ENCODE results near the gene RRP1. TPM values are rescaled to one million over a fixed set of nuclear protein-coding genes. Genes with fewer than 3 reads are reported as not detected.

The RRP1 gene
- total RNA-seq, 1 experiment from 2014 or later: 53.9 TPM

DNA sequence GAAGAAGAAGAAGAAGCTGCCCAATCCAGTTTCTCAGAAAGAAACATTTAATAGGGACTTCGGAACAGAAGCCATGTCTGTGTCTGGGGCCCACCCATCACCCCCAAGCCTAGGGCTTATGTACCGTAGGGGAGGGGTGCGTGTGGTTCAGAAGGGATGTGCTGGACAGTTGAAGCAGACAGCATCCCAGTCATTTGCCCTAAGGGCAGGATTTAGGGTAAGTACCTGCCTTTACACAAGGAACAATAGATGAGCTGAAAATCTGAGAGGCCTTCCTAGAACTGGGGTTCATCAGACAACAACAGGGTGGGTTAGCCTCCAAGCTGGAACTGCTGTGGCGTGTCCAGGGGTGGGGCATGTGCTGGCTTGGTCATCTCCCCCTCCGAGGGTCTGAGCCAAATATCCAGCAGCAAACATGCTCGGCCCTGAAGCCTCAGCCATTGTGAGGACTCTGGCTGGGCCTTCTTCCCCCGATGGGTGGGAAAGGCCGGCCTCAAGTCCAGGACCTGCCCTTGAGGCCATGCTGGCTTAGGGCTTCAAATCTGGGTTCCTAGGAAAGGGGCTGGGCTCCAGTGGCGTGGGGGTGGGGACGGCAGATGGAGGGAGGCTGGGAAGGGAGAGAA lies 25.4 kb upstream of the RRP1 start:
- no peak overlapping the region for H3K9ac ChIP-seq (ENCODE audit: low read length)
- RAD21 ChIA-PET (ENCODE audit: low non-redundant PET in 1 of 2, low total read pairs in 2 of 2, uncharacterized antibody in 2 of 2, unreplicated experiment in 2 of 2): no interaction called here
- no peak overlapping the region for H3K27ac ChIP-seq (ENCODE audit: low read depth, low read length)

More for the DNA sequence above, 25.4 kb upstream of the RRP1 start:
- no peaks in the 10 kb centered on the region for H3K79me2 ChIP-seq (ENCODE audit: insufficient read depth, low read length)
- no peak overlapping the region for H3K4me3 ChIP-seq (replicated peaks in 1 of 2; ENCODE audit: low read depth in 1 of 2, low read length in 2 of 2)
- no peaks in the 10 kb centered on the region for H3K27me3 ChIP-seq (ENCODE audit: insufficient read depth, low read length)
- intact Hi-C loops (cut with micrococcal nuclease): no loop called here
- H3K4me1 ChIP-seq (ENCODE audit: control insufficient read depth in 1 of 2, insufficient read depth in 2 of 2, low read length in 2 of 2): peaks cover 15 to 37% of the 10 kb centered on the region in 2 experiments
- no peak for ATAC-seq
- H3K9me2 ChIP-seq (ENCODE audit: insufficient read depth): no peaks in the 10 kb centered on the region
- BruUV-seq (replicated peaks): no TSS peak
- H3K9me3 ChIP-seq (ENCODE audit: control insufficient read depth in 1 of 2, insufficient read depth in 1 of 2, low read depth in 1 of 2, low read length in 2 of 2): no peaks in the 10 kb centered on the region
- peaks cover 0 to 9% of the 10 kb centered on the region in 2 experiments; a peak in 2 of 4 replicates for H3K36me3 ChIP-seq (ENCODE audit: control insufficient read depth in 1 of 2, insufficient read depth in 2 of 2, low read length in 2 of 2)
- no peak for DNase-seq (ENCODE audit: low read depth, low spot score)
- no peaks in the 10 kb centered on the region for H4K20me1 ChIP-seq (ENCODE audit: insufficient read depth)
- TF ChIP-seq POLR2AphosphoS5 (IDR thresholded peaks at IDR 0.05; ENCODE audit: low read depth, low read length) (no peak), SP1 (IDR thresholded peaks at IDR 0.05; ENCODE audit: low read depth) (no peak), TCF7L2 (IDR thresholded peaks at IDR 0.05; ENCODE audit: borderline replicate concordance, extremely low read depth, insufficient read depth, insufficient read length) (no peak), ZFX (IDR thresholded peaks at IDR 0.05) (no peak), SRF (IDR thresholded peaks at IDR 0.05; ENCODE audit: low read depth) (no peak), ZNF274 (IDR thresholded peaks at IDR 0.05; ENCODE audit: low read depth, low read length) (no peak), FOSL1 (IDR thresholded peaks at IDR 0.05; ENCODE audit: low read depth) (no peak), EZH2phosphoT487 (IDR thresholded peaks at IDR 0.05; ENCODE audit: borderline replicate concordance) (no peak)
- TF ChIP-seq, protein P1, sequence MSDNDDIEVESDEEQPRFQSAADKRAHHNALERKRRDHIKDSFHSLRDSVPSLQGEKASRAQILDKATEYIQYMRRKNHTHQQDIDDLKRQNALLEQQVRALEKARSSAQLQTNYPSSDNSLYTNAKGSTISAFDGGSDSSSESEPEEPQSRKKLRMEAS (IDR thresholded peaks at IDR 0.05): no peak
- TF ChIP-seq, protein P2, sequence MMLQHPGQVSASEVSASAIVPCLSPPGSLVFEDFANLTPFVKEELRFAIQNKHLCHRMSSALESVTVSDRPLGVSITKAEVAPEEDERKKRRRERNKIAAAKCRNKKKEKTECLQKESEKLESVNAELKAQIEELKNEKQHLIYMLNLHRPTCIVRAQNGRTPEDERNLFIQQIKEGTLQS (IDR thresholded peaks at IDR 0.05): no peak
- TF ChIP-seq, protein P3, sequence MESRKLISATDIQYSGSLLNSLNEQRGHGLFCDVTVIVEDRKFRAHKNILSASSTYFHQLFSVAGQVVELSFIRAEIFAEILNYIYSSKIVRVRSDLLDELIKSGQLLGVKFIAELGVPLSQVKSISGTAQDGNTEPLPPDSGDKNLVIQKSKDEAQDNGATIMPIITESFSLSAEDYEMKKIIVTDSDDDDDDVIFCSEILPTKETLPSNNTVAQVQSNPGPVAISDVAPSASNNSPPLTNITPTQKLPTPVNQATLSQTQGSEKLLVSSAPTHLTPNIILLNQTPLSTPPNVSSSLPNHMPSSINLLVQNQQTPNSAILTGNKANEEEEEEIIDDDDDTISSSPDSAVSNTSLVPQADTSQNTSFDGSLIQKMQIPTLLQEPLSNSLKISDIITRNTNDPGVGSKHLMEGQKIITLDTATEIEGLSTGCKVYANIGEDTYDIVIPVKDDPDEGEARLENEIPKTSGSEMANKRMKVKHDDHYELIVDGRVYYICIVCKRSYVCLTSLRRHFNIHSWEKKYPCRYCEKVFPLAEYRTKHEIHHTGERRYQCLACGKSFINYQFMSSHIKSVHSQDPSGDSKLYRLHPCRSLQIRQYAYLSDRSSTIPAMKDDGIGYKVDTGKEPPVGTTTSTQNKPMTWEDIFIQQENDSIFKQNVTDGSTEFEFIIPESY (IDR thresholded peaks at IDR 0.05; ENCODE audit: extremely low read depth, insufficient replicate concordance, low read length): no peak
- TF ChIP-seq, protein P4, sequence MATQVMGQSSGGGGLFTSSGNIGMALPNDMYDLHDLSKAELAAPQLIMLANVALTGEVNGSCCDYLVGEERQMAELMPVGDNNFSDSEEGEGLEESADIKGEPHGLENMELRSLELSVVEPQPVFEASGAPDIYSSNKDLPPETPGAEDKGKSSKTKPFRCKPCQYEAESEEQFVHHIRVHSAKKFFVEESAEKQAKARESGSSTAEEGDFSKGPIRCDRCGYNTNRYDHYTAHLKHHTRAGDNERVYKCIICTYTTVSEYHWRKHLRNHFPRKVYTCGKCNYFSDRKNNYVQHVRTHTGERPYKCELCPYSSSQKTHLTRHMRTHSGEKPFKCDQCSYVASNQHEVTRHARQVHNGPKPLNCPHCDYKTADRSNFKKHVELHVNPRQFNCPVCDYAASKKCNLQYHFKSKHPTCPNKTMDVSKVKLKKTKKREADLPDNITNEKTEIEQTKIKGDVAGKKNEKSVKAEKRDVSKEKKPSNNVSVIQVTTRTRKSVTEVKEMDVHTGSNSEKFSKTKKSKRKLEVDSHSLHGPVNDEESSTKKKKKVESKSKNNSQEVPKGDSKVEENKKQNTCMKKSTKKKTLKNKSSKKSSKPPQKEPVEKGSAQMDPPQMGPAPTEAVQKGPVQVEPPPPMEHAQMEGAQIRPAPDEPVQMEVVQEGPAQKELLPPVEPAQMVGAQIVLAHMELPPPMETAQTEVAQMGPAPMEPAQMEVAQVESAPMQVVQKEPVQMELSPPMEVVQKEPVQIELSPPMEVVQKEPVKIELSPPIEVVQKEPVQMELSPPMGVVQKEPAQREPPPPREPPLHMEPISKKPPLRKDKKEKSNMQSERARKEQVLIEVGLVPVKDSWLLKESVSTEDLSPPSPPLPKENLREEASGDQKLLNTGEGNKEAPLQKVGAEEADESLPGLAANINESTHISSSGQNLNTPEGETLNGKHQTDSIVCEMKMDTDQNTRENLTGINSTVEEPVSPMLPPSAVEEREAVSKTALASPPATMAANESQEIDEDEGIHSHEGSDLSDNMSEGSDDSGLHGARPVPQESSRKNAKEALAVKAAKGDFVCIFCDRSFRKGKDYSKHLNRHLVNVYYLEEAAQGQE (IDR thresholded peaks at IDR 0.05; ENCODE audit: low read depth): no peak
- TF ChIP-seq, protein P5, sequence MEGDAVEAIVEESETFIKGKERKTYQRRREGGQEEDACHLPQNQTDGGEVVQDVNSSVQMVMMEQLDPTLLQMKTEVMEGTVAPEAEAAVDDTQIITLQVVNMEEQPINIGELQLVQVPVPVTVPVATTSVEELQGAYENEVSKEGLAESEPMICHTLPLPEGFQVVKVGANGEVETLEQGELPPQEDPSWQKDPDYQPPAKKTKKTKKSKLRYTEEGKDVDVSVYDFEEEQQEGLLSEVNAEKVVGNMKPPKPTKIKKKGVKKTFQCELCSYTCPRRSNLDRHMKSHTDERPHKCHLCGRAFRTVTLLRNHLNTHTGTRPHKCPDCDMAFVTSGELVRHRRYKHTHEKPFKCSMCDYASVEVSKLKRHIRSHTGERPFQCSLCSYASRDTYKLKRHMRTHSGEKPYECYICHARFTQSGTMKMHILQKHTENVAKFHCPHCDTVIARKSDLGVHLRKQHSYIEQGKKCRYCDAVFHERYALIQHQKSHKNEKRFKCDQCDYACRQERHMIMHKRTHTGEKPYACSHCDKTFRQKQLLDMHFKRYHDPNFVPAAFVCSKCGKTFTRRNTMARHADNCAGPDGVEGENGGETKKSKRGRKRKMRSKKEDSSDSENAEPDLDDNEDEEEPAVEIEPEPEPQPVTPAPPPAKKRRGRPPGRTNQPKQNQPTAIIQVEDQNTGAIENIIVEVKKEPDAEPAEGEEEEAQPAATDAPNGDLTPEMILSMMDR (IDR thresholded peaks at IDR 0.05 in 2 of 3, conservative IDR thresholded peaks at IDR 0.05 in 1 of 3; ENCODE audit: borderline replicate concordance in 1 of 3, insufficient read depth in 1 of 3, low read depth in 2 of 3, low read length in 2 of 3): no peak
- H3K4me2 ChIP-seq (ENCODE audit: low read length): no peak overlapping the region
- no peak overlapping the region for H2AFZ ChIP-seq (ENCODE audit: low read depth, low read length, poor library complexity, severe bottlenecking)
- CTCF ChIA-PET: no interaction called here
- POLR2A ChIA-PET: no interaction called here
